Measurements from ENCODE around the gene GALNT10.

GALNT10 gene

GRCh38 chr5:154373729-154374179, 183.2 kb downstream of the GALNT10 start:
- DNase-seq (ENCODE audit: low spot score in 2 of 2) (no peak), ATAC-seq (no peak)
- H3K4me3 Mint-ChIP-seq = no peak overlapping the region
- peaks cover 30% of the 10 kb centered on the region for H3K36me3 Mint-ChIP-seq
- peaks cover 17% of the 10 kb centered on the region for H3K4me1 Mint-ChIP-seq
- no peaks in the 10 kb centered on the region for H3K9me3 Mint-ChIP-seq
- peak overlapping the region; percentile 45 for H3K27ac Mint-ChIP-seq

- no peaks in the 10 kb centered on the region for H3K9me3 Mint-ChIP-seq
- DNase-seq (ENCODE audit: low spot score in 2 of 2) (no peak), ATAC-seq (no peak)
- no peak overlapping the region for H3K4me3 Mint-ChIP-seq
- peak overlapping the region; percentile 45 for H3K27ac Mint-ChIP-seq
- peaks cover 17% of the 10 kb centered on the region for H3K4me1 Mint-ChIP-seq
- H3K36me3 Mint-ChIP-seq = peaks cover 30% of the 10 kb centered on the region
Observed at GRCh38 chr5:154374264-154374663, 183.7 kb downstream of the GALNT10 start.

GRCh38 chr5:154375329-154376008, 184.9 kb downstream of the GALNT10 start:
- Mint-ChIP-seq H3K4me1 (peaks cover 10% of the 10 kb centered on the region), H3K4me3 (no peak overlapping the region), H3K27ac (no peak overlapping the region), H3K9me3 (no peaks in the 10 kb centered on the region), H3K36me3 (peaks cover 35% of the 10 kb centered on the region)
- ATAC-seq (no peak), DNase-seq (ENCODE audit: low spot score in 2 of 2) (no peak)

DNA sequence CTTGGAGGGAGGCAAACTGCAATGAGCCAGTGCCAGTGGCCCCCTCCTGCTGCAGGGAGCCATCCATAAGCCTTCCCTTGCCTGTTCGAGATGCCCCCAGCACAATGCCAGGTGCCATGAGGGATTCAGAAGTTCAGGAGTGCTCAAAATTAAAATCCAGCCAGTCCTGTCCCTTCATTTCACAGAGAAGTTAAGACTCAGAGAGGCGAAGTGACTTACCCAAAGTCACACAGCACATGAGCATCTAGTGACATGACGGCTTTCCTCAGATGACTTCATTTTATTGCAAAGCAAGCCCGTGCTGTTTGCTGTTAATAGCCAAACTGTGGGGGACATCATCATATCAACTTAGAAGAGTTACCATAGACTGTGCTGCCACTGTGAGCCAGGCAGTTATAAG, 185.9 kb downstream of the GALNT10 start:
- H3K27ac Mint-ChIP-seq = peak overlapping the region; percentile 74
- H3K9me3 Mint-ChIP-seq = no peaks in the 10 kb centered on the region
- no peak for DNase-seq (ENCODE audit: low spot score in 2 of 2)
- peaks cover 10% of the 10 kb centered on the region for H3K4me1 Mint-ChIP-seq
- no peak for ATAC-seq
- no peak overlapping the region for H3K4me3 Mint-ChIP-seq
- H3K36me3 Mint-ChIP-seq = peaks cover 39% of the 10 kb centered on the region

GRCh38 chr5:154377754-154378533, 187.4 kb downstream of the GALNT10 start:
- no peaks in the 10 kb centered on the region for H3K9me3 Mint-ChIP-seq
- no peak overlapping the region for H3K4me3 Mint-ChIP-seq
- peaks cover 5% of the 10 kb centered on the region for H3K4me1 Mint-ChIP-seq
- H3K27ac Mint-ChIP-seq = peak overlapping the region; percentile 74
- ATAC-seq = no peak
- peaks cover 43% of the 10 kb centered on the region for H3K36me3 Mint-ChIP-seq
- no peak for DNase-seq (ENCODE audit: low spot score in 2 of 2)

- no peak overlapping the region for H3K4me3 Mint-ChIP-seq
- H3K27ac Mint-ChIP-seq = peak overlapping the region; percentile 11
- peaks cover 48% of the 10 kb centered on the region for H3K36me3 Mint-ChIP-seq
- DNase-seq (ENCODE audit: low spot score in 2 of 2) (no peak), ATAC-seq (no peak)
- peaks cover 23% of the 10 kb centered on the region for H3K4me1 Mint-ChIP-seq
- H3K9me3 Mint-ChIP-seq = peaks cover 4% of the 10 kb centered on the region
Observed at GRCh38 chr5:154380263-154380662, 189.7 kb downstream of the GALNT10 start.

DNA sequence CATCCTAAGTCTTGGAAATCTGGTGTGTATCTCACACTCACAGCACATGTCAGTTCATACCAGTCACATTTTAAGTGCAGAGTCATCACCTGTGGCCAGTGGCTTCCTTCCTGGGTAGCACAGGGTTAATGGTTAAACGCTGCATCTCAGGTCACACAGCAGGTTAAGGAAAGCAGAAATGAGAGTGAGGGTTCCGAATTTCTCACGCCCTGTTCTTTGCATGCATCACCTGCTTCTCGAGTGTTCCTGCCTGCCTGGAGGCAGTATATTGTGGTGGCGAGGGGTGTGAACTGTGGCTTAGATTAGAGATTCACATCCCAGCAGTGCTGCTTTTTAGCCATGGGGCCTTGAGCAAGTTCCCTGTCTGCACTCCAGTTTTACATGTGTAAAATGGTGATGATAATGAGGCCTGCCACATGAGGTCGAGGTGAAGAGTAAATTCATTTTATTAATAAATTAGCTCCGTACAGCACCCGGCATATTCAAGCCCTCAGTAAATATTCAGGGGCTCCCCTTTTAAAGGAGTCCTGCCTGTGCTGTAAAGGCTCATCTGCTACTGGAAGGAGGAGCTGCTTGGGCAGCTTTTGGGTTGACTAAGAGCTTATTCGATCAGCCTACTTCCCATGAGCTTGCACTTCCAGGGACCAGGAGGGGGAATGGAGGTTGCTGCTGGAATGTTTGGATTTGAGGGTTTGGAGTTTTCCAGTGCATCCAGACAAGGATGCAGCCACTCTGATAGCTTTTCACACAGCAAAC, 194.1 kb downstream of the GALNT10 start:
- H3K27ac Mint-ChIP-seq = peak overlapping the region; percentile 92
- ATAC-seq (peak; percentile 81), DNase-seq (ENCODE audit: low spot score in 2 of 2) (peak in 1 of 2 donors; percentile 55)
- H3K9me3 Mint-ChIP-seq = peaks cover 4% of the 10 kb centered on the region
- H3K4me3 Mint-ChIP-seq = peak overlapping the region; percentile 50
- H3K4me1 Mint-ChIP-seq = peaks cover 26% of the 10 kb centered on the region
- H3K36me3 Mint-ChIP-seq = peaks cover 63% of the 10 kb centered on the region

GRCh38 chr5:154385236-154385512, 194.6 kb downstream of the GALNT10 start:
- H3K36me3 Mint-ChIP-seq = peaks cover 66% of the 10 kb centered on the region
- peak overlapping the region; percentile 50 for H3K4me3 Mint-ChIP-seq
- peaks cover 4% of the 10 kb centered on the region for H3K9me3 Mint-ChIP-seq
- H3K4me1 Mint-ChIP-seq = peaks cover 26% of the 10 kb centered on the region
- DNase-seq (ENCODE audit: low spot score in 2 of 2) (no peak), ATAC-seq (peak; percentile 78)
- peak overlapping the region; percentile 92 for H3K27ac Mint-ChIP-seq

GRCh38 chr5:154386952-154387629, 196.6 kb downstream of the GALNT10 start:
- ATAC-seq (no peak), DNase-seq (ENCODE audit: low spot score in 2 of 2) (no peak)
- H3K27ac Mint-ChIP-seq = no peak overlapping the region
- no peak overlapping the region for H3K4me3 Mint-ChIP-seq
- H3K36me3 Mint-ChIP-seq = peaks cover 70% of the 10 kb centered on the region
- H3K4me1 Mint-ChIP-seq = peaks cover 26% of the 10 kb centered on the region
- peaks cover 4% of the 10 kb centered on the region for H3K9me3 Mint-ChIP-seq

GRCh38 chr5:154388842-154389241, 198.3 kb downstream of the GALNT10 start:
- H3K4me3 Mint-ChIP-seq = no peak overlapping the region
- H3K4me1 Mint-ChIP-seq = peaks cover 23% of the 10 kb centered on the region
- DNase-seq (ENCODE audit: low spot score in 2 of 2) (no peak), ATAC-seq (no peak)
- no peak overlapping the region for H3K27ac Mint-ChIP-seq
- peaks cover 2% of the 10 kb centered on the region for H3K9me3 Mint-ChIP-seq
- peaks cover 81% of the 10 kb centered on the region for H3K36me3 Mint-ChIP-seq

- DNase-seq (ENCODE audit: low spot score in 2 of 2) = no peak
- H3K4me3 Mint-ChIP-seq = no peak overlapping the region
- no peak overlapping the region for H3K27ac Mint-ChIP-seq
- no peak for ATAC-seq
- peaks cover 10% of the 10 kb centered on the region for H3K4me1 Mint-ChIP-seq
- peaks cover 94% of the 10 kb centered on the region for H3K36me3 Mint-ChIP-seq
- no peaks in the 10 kb centered on the region for H3K9me3 Mint-ChIP-seq
Observed at GRCh38 chr5:154390096-154390495, 199.6 kb downstream of the GALNT10 start.

- Mint-ChIP-seq H3K9me3 (no peaks in the 10 kb centered on the region), H3K27ac (no peak overlapping the region), H3K4me3 (no peak overlapping the region), H3K4me1 (peaks cover 2% of the 10 kb centered on the region), H3K36me3 (peaks cover 86% of the 10 kb centered on the region)
- no peak for ATAC-seq
- no peak for DNase-seq (ENCODE audit: low spot score in 2 of 2)
Observed at GRCh38 chr5:154390746-154391359, 200.3 kb downstream of the GALNT10 start.

GRCh38 chr5:154391788-154392187, 201.3 kb downstream of the GALNT10 start:
- H3K9me3 Mint-ChIP-seq = no peaks in the 10 kb centered on the region
- no peak for DNase-seq (ENCODE audit: low spot score in 2 of 2)
- ATAC-seq = no peak
- H3K36me3 Mint-ChIP-seq = peaks cover 77% of the 10 kb centered on the region
- no peak overlapping the region for H3K27ac Mint-ChIP-seq
- H3K4me3 Mint-ChIP-seq = no peak overlapping the region
- H3K4me1 Mint-ChIP-seq = no peaks in the 10 kb centered on the region

DNA sequence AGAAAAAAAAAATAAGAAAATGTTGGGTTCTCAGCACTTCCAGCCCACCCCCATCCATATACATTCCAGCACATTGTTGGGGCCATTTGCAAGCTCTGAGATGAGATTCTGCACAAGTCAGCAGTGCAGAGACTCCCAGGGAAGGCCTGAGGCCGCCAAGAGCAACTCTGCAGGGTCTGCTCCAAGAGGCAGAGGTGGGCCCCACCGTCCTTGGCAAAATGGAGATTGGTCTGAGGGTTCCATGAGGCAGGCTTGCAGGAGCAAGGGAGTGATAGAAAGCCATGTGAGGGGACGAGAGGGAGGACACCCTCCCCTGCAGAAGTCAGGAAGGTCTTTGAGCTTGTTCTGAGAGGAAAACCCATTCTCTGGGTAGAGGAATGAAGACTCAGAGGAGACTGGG, 203.3 kb downstream of the GALNT10 start:
- DNase-seq (ENCODE audit: low spot score in 2 of 2) = no peak
- Mint-ChIP-seq H3K27ac (peak overlapping the region; percentile 67), H3K9me3 (no peaks in the 10 kb centered on the region), H3K4me3 (no peak overlapping the region), H3K4me1 (no peaks in the 10 kb centered on the region), H3K36me3 (peaks cover 60% of the 10 kb centered on the region)
- no peak for ATAC-seq

DNA sequence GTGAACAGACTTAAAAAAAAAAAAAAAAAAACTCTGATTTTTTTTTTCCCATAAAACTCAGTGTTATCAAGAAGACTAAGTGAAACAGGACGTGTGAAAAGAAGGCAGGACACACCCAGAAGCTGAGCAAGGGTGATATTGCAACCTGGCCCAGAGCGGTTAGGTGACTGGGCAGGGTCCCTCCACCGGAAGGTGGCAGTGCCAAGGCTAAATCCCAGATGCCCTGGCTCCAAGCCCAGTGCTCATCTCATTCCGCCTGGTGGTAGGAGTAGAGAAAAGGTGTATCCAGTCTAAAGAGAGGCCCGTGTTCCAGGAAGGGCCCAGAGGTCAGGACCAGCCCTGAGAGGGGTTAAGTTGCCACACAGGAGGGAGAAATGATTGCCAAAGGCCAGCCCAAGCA, 203.8 kb downstream of the GALNT10 start:
- no peak for DNase-seq (ENCODE audit: low spot score in 2 of 2)
- ATAC-seq = no peak
- no peak overlapping the region for H3K4me3 Mint-ChIP-seq
- H3K36me3 Mint-ChIP-seq = peaks cover 59% of the 10 kb centered on the region
- H3K27ac Mint-ChIP-seq = peak overlapping the region; percentile 67
- no peaks in the 10 kb centered on the region for H3K9me3 Mint-ChIP-seq
- H3K4me1 Mint-ChIP-seq = no peaks in the 10 kb centered on the region

Data from stimulated activated effector memory CD8-positive, alpha-beta T cell treated with anti-CD3 and anti-CD28 coated beads, Interleukin-12 subunit alpha, Interleukin-12 subunit beta, amount 100 ng/mL, for 72 hours (primary cell).